Epithelial cell of proximal tubule (primary cell): ENCODE data around the gene VSTM5. TPM values are rescaled to one million over a fixed set of nuclear protein-coding genes. Genes with fewer than 3 reads are reported as not detected.

Experiments
- DNase-seq: peaks from one replicate; pipeline ENCODE4 v3.0.0-alpha.2; 2011; ENCODE audit warnings: low read depth
- H3K4me3 ChIP-seq: 2 replicates; pipeline ENCODE4 v1.5.1; 2011; ENCODE audit warnings: low read depth, mild to moderate bottlenecking, low read length
- CTCF ChIP-seq: conservative IDR thresholded peaks from 2 replicates; pipeline ENCODE4 v1.5.1; 2012; ENCODE audit warnings: low read depth, mild to moderate bottlenecking, low read length
- total RNA-seq: library from RNA; depleted of rRNA; stranded (reverse); fragments of >200 nt; gene quantifications from 2 replicates; pipeline ENCODE4 v1.2.3, GENCODE V29; 2015

Gene VSTM5
- total RNA-seq, 1 donor from 2014 or later: 0.17 TPM

- H3K4me3 ChIP-seq: no peak overlapping the region
- no peak for TF ChIP-seq CTCF
- DNase-seq: no peak
Measured at GRCh38 chr11:93801366-93801765, 49.1 kb downstream of the VSTM5 start.

- DNase-seq: no peak
- TF ChIP-seq CTCF: no peak
- H3K4me3 ChIP-seq: no peak overlapping the region
Measured at GRCh38 chr11:93796441-93797231, 53.8 kb downstream of the VSTM5 start.

- DNase-seq: no peak
- TF ChIP-seq CTCF: no peak
- no peak overlapping the region for H3K4me3 ChIP-seq
Measured at GRCh38 chr11:93791493-93791892, 58.9 kb downstream of the VSTM5 start.

GRCh38 chr11:93784935-93785360 lies 65.5 kb downstream of the VSTM5 start:
- no peak for DNase-seq
- no peak for TF ChIP-seq CTCF
- peak overlapping the region; percentile 64 for H3K4me3 ChIP-seq

- TF ChIP-seq CTCF: peak; percentile 48
- peak; percentile 62 for DNase-seq
- H3K4me3 ChIP-seq: peak within 1 kb of the TSS; percentile 64
Measured at GRCh38 chr11:93784145-93784934, 66.1 kb downstream of the VSTM5 start, which contains the start of gene MED17. Gene MED17 (plus strand): TSS chr11:93784282. CDS start chr11:93784514, 232 bp downstream.

GRCh38 chr11:93783765-93784144 lies 66.7 kb downstream of the VSTM5 start:
- no peak for TF ChIP-seq CTCF
- peak overlapping the region; percentile 64 for H3K4me3 ChIP-seq
- DNase-seq: no peak
